ENCODE results near the gene PHLDA3.

PHLDA3 gene

GRCh38 chr1:201487742-201488141, 18.8 kb upstream of the PHLDA3 start:
- Histone ChIP-seq H3K27ac (ENCODE audit: low read depth, low read length) (no peak overlapping the region), H3K4me3 (ENCODE audit: low read depth in 1 of 2, low read length in 2 of 2) (no peak overlapping the region), H3K4me1 (ENCODE audit: control insufficient read depth in 1 of 2, insufficient read depth in 2 of 2, low read length in 2 of 2) (peaks cover 0 to 25% of the 10 kb centered on the region in 2 donors), H3K9ac (ENCODE audit: low read depth in 1 of 2, low read length in 2 of 2) (no peak overlapping the region), H3K9me3 (ENCODE audit: control insufficient read depth in 1 of 2, low read length in 2 of 2) (no peaks in the 10 kb centered on the region), H3K36me3 (ENCODE audit: control insufficient read depth in 1 of 2, insufficient read depth in 2 of 2, low read length in 2 of 2) (peaks cover 56 to 62% of the 10 kb centered on the region in 2 donors), H3K27me3 (ENCODE audit: control insufficient read depth in 1 of 2, insufficient read depth in 2 of 2, low read length in 2 of 2) (no peaks in the 10 kb centered on the region)

GRCh38 chr1:201486187-201486586, 17.2 kb upstream of the PHLDA3 start:
- Histone ChIP-seq H3K9me3 (ENCODE audit: control insufficient read depth in 1 of 2, low read length in 2 of 2) (no peaks in the 10 kb centered on the region), H3K36me3 (ENCODE audit: control insufficient read depth in 1 of 2, insufficient read depth in 2 of 2, low read length in 2 of 2) (peaks cover 54 to 62% of the 10 kb centered on the region in 2 donors), H3K27me3 (ENCODE audit: control insufficient read depth in 1 of 2, insufficient read depth in 2 of 2, low read length in 2 of 2) (no peaks in the 10 kb centered on the region), H3K27ac (ENCODE audit: low read depth, low read length) (no peak overlapping the region), H3K9ac (ENCODE audit: low read depth in 1 of 2, low read length in 2 of 2) (no peak overlapping the region), H3K4me3 (ENCODE audit: low read depth in 1 of 2, low read length in 2 of 2) (no peak overlapping the region), H3K4me1 (ENCODE audit: control insufficient read depth in 1 of 2, insufficient read depth in 2 of 2, low read length in 2 of 2) (peaks cover 14 to 35% of the 10 kb centered on the region in 2 donors)

DNA sequence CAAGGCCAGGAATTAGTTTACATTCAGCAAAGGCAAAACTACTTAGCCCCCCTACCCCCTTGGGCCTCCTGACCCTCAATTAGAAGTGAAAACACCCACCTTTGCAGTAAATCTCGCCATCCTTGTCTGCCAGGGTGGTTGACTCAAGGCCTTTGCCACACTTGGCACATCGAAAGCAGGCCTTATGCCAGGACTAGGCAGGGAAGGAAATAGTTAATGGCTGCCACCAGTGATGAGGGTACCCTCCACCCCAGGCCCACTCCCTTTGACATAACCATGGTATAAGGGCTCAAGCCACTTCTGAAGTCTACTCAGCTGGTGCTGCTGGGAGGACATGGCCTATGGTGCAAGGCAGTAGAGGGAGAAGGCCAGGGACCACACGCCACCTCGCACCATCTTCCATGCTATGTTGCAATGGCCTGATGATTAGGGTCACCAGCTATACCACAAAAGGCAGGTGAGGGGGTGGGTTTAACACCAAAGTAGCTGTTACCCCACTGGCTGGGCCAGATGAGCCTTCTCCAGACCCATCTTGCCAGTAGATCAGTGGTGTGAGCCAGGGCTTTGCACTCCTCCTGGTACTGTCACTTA, 16.3 kb upstream of the PHLDA3 start:
- Histone ChIP-seq H3K27me3 (ENCODE audit: control insufficient read depth in 1 of 2, insufficient read depth in 2 of 2, low read length in 2 of 2) (no peaks in the 10 kb centered on the region), H3K9ac (ENCODE audit: low read depth in 1 of 2, low read length in 2 of 2) (no peak overlapping the region), H3K9me3 (ENCODE audit: control insufficient read depth in 1 of 2, low read length in 2 of 2) (no peaks in the 10 kb centered on the region), H3K4me3 (ENCODE audit: low read depth in 1 of 2, low read length in 2 of 2) (no peak overlapping the region), H3K4me1 (ENCODE audit: control insufficient read depth in 1 of 2, insufficient read depth in 2 of 2, low read length in 2 of 2) (peaks cover 21 to 35% of the 10 kb centered on the region in 2 donors), H3K36me3 (ENCODE audit: control insufficient read depth in 1 of 2, insufficient read depth in 2 of 2, low read length in 2 of 2) (peaks cover 52 to 58% of the 10 kb centered on the region in 2 donors), H3K27ac (ENCODE audit: low read depth, low read length) (no peak overlapping the region)

- H3K4me1 ChIP-seq (ENCODE audit: control insufficient read depth in 1 of 2, insufficient read depth in 2 of 2, low read length in 2 of 2) = peaks cover 24% of the 10 kb centered on the region in 2 donors
- no peak overlapping the region for H3K9ac ChIP-seq (ENCODE audit: low read depth in 1 of 2, low read length in 2 of 2)
- H3K27ac ChIP-seq (ENCODE audit: low read depth, low read length) = no peak overlapping the region
- H3K9me3 ChIP-seq (ENCODE audit: control insufficient read depth in 1 of 2, low read length in 2 of 2) = no peaks in the 10 kb centered on the region
- H3K27me3 ChIP-seq (ENCODE audit: control insufficient read depth in 1 of 2, insufficient read depth in 2 of 2, low read length in 2 of 2) = no peaks in the 10 kb centered on the region
- no peak overlapping the region for H3K4me3 ChIP-seq (ENCODE audit: low read depth in 1 of 2, low read length in 2 of 2)
- H3K36me3 ChIP-seq (ENCODE audit: control insufficient read depth in 1 of 2, insufficient read depth in 2 of 2, low read length in 2 of 2) = peaks cover 43 to 44% of the 10 kb centered on the region in 2 donors
These were observed 14.5 kb upstream of the PHLDA3 start for GRCh38 chr1:201483373-201483949.

GRCh38 chr1:201482755-201483154, 13.8 kb upstream of the PHLDA3 start:
- H3K4me1 ChIP-seq (ENCODE audit: control insufficient read depth in 1 of 2, insufficient read depth in 2 of 2, low read length in 2 of 2) = peaks cover 24% of the 10 kb centered on the region in 2 donors
- H3K27me3 ChIP-seq (ENCODE audit: control insufficient read depth in 1 of 2, insufficient read depth in 2 of 2, low read length in 2 of 2) = no peaks in the 10 kb centered on the region
- H3K36me3 ChIP-seq (ENCODE audit: control insufficient read depth in 1 of 2, insufficient read depth in 2 of 2, low read length in 2 of 2) = peaks cover 36 to 40% of the 10 kb centered on the region in 2 donors
- H3K9ac ChIP-seq (ENCODE audit: low read depth in 1 of 2, low read length in 2 of 2) = peak overlapping the region; percentile 49 to 62
- no peaks in the 10 kb centered on the region for H3K9me3 ChIP-seq (ENCODE audit: control insufficient read depth in 1 of 2, low read length in 2 of 2)
- no peak overlapping the region for H3K27ac ChIP-seq (ENCODE audit: low read depth, low read length)
- H3K4me3 ChIP-seq (ENCODE audit: low read depth in 1 of 2, low read length in 2 of 2) = no peak overlapping the region

DNA sequence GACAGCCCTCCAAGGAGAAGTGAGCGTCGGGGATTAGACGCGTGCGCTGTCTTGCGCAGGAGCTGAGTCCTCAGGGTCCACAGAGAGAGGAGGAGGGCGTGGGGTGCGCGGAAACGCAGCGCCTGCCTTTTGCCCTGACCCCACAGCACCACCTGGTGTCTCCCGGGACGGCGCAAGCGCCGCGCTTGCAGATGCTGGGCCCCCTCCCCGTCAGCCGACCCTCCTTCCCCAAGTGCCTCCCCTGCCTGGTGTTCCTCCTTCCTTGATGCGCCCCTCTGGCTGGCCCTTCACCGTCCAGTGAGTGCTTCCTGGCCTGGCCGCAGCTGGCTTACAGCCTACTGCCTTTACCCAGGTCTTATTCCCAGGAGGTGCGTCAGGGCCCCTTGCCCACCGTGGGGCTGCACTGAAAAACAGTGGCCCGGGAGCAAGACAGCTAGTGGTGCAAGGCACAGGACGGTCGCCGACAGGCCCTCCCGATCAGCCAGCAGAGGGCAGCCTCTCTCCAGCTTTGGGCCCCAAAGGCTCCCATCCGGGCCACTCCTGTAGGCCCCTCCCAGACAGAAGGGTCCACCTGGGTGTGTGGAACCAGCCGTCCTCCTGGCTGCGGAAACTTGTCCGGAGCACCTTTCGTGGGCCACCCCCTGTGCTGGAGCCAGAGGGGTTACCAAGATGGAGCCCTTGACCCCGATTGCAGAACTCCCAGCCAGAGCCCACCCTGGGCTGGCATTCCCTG, 12.9 kb upstream of the PHLDA3 start:
- Histone ChIP-seq H3K27ac (ENCODE audit: low read depth, low read length) (no peak overlapping the region), H3K4me3 (ENCODE audit: low read depth in 1 of 2, low read length in 2 of 2) (peak overlapping the region; percentile 62 to 70), H3K4me1 (ENCODE audit: control insufficient read depth in 1 of 2, insufficient read depth in 2 of 2, low read length in 2 of 2) (peaks cover 24% of the 10 kb centered on the region in 2 donors)

DNA sequence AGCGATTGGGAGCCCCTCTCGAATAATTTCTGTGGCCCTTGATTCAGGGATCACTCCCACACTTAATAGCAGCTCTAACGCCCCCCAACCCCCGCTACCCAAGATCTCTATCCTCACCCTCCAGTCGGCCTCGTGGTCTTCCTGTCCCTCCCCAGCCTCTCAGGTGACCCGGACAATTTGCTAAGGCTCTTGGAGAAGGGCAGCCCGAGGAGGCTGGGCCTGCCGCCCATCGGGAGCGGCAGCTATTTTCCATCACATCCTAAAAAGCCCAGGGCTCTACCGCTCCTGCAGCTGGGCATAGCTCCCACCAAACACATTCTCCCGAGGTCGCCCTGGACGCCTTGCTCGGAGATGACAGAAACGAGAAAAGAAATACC, 12.0 kb upstream of the PHLDA3 start:
- Histone ChIP-seq H3K27ac (ENCODE audit: low read depth, low read length) (no peak overlapping the region), H3K9me3 (ENCODE audit: control insufficient read depth in 1 of 2, low read length in 2 of 2) (no peaks in the 10 kb centered on the region), H3K9ac (ENCODE audit: low read depth in 1 of 2, low read length in 2 of 2) (peak overlapping the region; percentile 49 to 62), H3K4me1 (ENCODE audit: control insufficient read depth in 1 of 2, insufficient read depth in 2 of 2, low read length in 2 of 2) (peaks cover 24 to 31% of the 10 kb centered on the region in 2 donors), H3K4me3 (ENCODE audit: low read depth in 1 of 2, low read length in 2 of 2) (peak overlapping the region; percentile 62 to 70), H3K27me3 (ENCODE audit: control insufficient read depth in 1 of 2, insufficient read depth in 2 of 2, low read length in 2 of 2) (no peaks in the 10 kb centered on the region), H3K36me3 (ENCODE audit: control insufficient read depth in 1 of 2, insufficient read depth in 2 of 2, low read length in 2 of 2) (peaks cover 25 to 26% of the 10 kb centered on the region in 2 donors)

More for the DNA sequence above, 12.9 kb upstream of the PHLDA3 start:
- no peaks in the 10 kb centered on the region for H3K27me3 ChIP-seq (ENCODE audit: control insufficient read depth in 1 of 2, insufficient read depth in 2 of 2, low read length in 2 of 2)
- no peaks in the 10 kb centered on the region for H3K9me3 ChIP-seq (ENCODE audit: control insufficient read depth in 1 of 2, low read length in 2 of 2)
- H3K9ac ChIP-seq (ENCODE audit: low read depth in 1 of 2, low read length in 2 of 2) = peak overlapping the region; percentile 49 to 62
- peaks cover 28 to 36% of the 10 kb centered on the region in 2 donors for H3K36me3 ChIP-seq (ENCODE audit: control insufficient read depth in 1 of 2, insufficient read depth in 2 of 2, low read length in 2 of 2)

- H3K36me3 ChIP-seq (ENCODE audit: control insufficient read depth in 1 of 2, insufficient read depth in 2 of 2, low read length in 2 of 2) = peaks cover 19 to 22% of the 10 kb centered on the region in 2 donors
- H3K27ac ChIP-seq (ENCODE audit: low read depth, low read length) = peak overlapping the region; percentile 60
- peak overlapping the region; percentile 49 to 62 for H3K9ac ChIP-seq (ENCODE audit: low read depth in 1 of 2, low read length in 2 of 2)
- H3K27me3 ChIP-seq (ENCODE audit: control insufficient read depth in 1 of 2, insufficient read depth in 2 of 2, low read length in 2 of 2) = no peaks in the 10 kb centered on the region
- peak overlapping the region; percentile 62 to 70 for H3K4me3 ChIP-seq (ENCODE audit: low read depth in 1 of 2, low read length in 2 of 2)
- H3K9me3 ChIP-seq (ENCODE audit: control insufficient read depth in 1 of 2, low read length in 2 of 2) = no peaks in the 10 kb centered on the region
- H3K4me1 ChIP-seq (ENCODE audit: control insufficient read depth in 1 of 2, insufficient read depth in 2 of 2, low read length in 2 of 2) = peaks cover 24 to 30% of the 10 kb centered on the region in 2 donors
These were observed 11.4 kb upstream of the PHLDA3 start for GRCh38 chr1:201480231-201481003.

- H3K27me3 ChIP-seq (ENCODE audit: control insufficient read depth in 1 of 2, insufficient read depth in 2 of 2, low read length in 2 of 2) = no peaks in the 10 kb centered on the region
- no peak overlapping the region for H3K9ac ChIP-seq (ENCODE audit: low read depth in 1 of 2, low read length in 2 of 2)
- H3K36me3 ChIP-seq (ENCODE audit: control insufficient read depth in 1 of 2, insufficient read depth in 2 of 2, low read length in 2 of 2) = peaks cover 8 to 10% of the 10 kb centered on the region in 2 donors
- peaks cover 24 to 33% of the 10 kb centered on the region in 2 donors for H3K4me1 ChIP-seq (ENCODE audit: control insufficient read depth in 1 of 2, insufficient read depth in 2 of 2, low read length in 2 of 2)
- no peak overlapping the region for H3K4me3 ChIP-seq (ENCODE audit: low read depth in 1 of 2, low read length in 2 of 2)
- H3K9me3 ChIP-seq (ENCODE audit: control insufficient read depth in 1 of 2, low read length in 2 of 2) = no peaks in the 10 kb centered on the region
- no peak overlapping the region for H3K27ac ChIP-seq (ENCODE audit: low read depth, low read length)
These were observed 10.3 kb upstream of the PHLDA3 start for GRCh38 chr1:201479201-201479730.

All from duodenal mucosa (tissue), 2 donors.